Anterior cingulate cortex (tissue), 58 donors: ENCODE measurements around the gene THSD7B.
"Not testable (repeated sequence)": the region's sequence is repeated elsewhere in the genome, so short reads cannot be mapped to it uniquely, and the experiment has no call there.

ENCODE experiments used
- DNase-seq, 58 donors: peaks; one replicate each; lab custom pipeline; 2025; lab: John Stamatoyannopoulos, UW

The THSD7B gene

GRCh38 chr2:137467246-137467862 is 702.0 kb downstream of the THSD7B start:
- peak in 17 of 58 donors; percentile 0 to 20 (median 4) for DNase-seq

DNA sequence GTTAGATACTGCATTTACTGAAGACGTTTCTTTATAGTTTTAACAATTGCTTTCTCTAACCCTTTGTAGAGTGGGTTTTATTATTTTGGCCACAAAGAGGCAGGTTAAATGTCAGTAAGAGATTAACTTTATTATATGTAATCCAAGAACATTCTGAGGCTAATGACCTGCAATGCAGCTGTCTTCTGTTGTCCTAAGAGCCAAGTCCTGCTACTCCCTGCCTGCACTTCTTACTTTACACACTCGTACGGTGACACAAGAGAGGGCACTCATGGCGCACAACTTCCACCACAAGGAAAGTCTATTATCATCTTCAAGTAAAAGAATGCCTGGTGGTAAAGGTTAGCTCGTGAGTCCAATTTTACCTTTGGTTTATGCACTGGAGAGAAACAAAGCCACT is 727.9 kb downstream of the THSD7B start:
- no peak for DNase-seq

- DNase-seq: no peak
These were observed 735.3 kb downstream of the THSD7B start for GRCh38 chr2:137500599-137500998.

- no peak for DNase-seq
These were observed 741.9 kb downstream of the THSD7B start for GRCh38 chr2:137507237-137507636.

- DNase-seq: no peak
These were observed 743.5 kb downstream of the THSD7B start for GRCh38 chr2:137508739-137509384.

DNA sequence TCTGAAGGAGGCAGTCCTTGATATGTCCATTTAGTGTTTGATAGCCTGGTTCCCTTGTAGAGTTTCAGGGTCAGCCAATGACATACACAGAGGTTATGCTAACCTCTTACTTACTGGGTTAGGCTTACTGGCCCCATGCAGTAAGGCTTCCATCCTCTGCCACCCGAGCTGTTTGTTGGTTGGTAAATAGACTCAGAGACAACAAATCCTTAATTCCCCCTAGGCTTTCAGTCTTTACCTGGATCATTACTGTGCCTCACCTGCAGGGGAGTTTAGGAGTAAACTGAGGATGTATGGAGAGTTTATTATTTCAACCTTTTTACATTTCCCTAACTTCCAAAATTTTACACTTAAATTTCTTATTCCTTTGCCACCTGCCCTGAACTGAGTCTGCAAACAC is 746.2 kb downstream of the THSD7B start:
- no peak for DNase-seq

DNA sequence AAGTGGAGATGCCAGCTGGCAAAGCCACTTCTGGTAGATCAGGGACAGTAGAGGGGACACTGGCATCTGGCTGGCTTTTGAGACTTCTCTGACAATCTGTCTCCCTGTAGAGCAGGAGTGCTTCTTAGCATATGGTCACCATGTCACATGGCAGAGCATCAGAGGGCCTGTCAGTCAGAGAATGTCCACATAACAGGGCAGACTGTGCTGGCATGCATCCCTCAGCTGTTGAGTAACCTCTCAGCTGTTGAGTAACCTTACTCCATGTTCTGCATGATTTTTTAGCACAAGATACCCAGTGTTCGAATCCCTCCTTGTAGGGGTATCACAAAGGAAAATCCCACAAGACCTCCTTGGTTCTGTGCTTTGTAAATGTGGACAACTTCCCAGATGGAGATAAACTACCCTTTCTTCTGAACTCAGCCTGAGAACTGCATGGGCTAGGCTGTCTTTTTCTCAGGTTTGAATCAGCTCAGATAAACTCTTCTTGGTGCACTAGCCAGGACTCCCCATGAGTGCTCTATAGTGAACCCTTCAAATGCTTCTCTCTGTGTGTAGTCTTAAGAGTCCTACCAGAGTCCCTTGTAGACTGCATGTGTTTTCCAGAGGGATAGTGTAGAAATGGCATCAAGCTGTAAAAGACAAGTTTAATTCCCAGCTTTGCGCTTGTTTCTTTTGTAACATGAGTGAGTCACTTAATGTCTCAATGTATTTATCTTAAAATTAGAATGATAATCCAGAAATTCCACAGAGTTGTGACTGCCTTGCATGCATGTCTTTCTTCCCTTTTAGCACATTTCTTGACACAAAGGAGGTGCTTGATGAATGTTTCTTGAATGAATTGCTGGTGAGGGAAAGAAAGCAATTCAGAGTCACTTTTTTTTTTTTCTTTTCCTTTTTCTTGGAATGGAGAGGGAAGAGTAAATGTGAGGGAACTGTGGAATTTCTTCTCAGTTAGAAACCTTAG is 756.6 kb downstream of the THSD7B start:
- no peak for DNase-seq

DNA sequence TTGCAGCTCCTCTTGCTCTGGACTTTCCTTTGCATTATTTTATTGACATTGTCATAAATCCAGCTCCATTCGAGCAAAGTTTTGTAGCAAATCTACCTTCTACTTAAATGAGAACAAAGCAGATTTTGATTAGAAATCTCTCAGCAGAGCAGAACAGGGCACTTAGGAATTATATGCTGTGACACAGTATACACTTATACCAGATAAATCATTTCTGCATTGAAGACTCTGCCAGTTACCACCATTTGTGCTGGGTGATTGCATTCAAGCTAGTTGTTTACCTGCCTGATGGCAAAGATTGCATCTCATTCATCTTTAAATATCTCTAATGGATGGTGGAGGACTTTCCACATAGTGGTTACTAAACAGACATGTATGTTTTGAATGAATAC is 757.3 kb downstream of the THSD7B start:
- DNase-seq: no peak

- DNase-seq: no peak
These were observed 758.6 kb downstream of the THSD7B start for GRCh38 chr2:137523931-137524330.

DNA sequence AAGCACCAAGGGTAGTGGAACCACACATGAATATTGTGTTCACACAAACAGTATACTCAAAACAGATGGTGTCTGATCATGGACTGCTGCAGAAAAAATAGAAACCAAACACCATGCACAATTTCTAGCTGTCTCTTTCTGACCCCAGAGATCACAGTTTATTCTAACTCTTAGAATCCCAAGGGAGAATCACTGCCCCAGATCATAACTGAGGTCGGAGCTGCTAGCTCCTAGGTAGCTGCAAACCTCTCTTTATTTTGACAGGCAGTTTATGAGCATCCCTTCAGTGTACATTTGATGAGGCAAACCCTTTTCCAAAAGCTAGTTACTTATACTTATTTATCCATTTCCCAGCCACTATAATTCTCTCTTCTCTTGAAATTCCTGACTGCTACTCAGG is 759.8 kb downstream of the THSD7B start:
- DNase-seq: no peak

DNA sequence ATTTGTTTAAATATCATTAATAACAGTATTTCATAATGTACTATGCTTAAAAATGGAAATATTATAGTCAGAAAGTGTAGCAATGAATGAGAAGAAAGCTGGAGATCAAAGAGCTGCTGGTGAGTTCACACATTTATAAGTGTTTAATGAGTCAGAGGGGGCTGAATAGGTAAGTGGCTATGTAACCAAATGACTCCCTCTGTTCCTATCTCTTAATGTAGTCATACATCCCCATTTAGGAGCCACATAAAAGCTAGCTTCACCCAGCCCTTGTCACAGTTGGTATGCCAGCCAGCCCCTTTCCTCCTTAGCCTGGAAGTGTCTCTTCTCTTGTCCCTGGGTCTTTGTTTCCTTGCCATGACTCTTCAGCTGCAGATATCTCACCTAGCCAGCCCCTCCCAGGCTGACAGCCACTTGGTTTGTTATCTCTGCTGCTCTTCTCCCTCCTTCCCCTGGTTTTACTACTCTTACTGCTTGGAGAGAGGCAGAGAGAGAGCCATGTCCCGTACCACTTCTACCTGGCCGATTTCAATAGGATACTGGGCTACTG is 760.4 kb downstream of the THSD7B start:
- no peak for DNase-seq

DNA sequence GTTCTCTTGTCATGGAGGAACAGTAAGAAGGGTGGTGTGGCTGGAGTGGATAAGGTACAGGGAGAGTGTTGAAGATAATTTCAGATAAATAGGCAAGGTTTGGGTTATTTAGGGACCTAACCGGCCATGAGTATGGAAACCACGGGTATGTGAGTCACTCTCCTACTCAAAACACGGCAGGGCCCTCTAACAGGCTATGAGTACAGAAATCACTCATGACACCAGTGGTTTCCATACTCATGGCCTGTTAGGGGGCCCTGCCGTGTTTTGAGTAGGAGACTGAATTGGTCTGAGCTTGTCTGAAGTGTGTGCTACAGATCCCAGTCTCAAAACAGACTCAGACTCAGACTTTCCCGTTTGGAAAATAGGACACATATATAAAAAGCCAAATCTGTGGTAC is 770.6 kb downstream of the THSD7B start:
- DNase-seq: no peak

DNA sequence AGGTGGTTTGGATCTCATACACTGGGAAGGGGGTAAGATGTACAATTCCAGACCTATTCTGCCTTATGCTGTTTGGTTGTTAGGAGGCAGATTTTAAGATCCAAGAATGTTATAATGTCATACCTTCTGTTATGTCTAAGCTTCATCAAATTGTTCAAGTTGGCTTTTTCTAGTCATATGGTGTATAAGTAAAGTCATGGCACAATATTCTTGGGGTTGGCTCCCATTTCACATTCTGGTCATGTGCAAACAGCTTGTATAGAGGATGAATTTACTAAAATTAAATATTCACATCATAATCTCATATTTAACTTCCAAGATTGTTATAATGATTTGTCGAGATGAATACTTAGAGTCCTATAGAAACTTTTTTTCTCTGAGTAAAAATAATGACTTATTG is 774.0 kb downstream of the THSD7B start:
- DNase-seq: no peak

GRCh38 chr2:137547842-137548241 is 782.5 kb downstream of the THSD7B start:
- no peak for DNase-seq

GRCh38 chr2:137566387-137566786 is 801.0 kb downstream of the THSD7B start:
- DNase-seq: no peak

- no peak for DNase-seq
These were observed 805.1 kb downstream of the THSD7B start for GRCh38 chr2:137570484-137570883.

DNA sequence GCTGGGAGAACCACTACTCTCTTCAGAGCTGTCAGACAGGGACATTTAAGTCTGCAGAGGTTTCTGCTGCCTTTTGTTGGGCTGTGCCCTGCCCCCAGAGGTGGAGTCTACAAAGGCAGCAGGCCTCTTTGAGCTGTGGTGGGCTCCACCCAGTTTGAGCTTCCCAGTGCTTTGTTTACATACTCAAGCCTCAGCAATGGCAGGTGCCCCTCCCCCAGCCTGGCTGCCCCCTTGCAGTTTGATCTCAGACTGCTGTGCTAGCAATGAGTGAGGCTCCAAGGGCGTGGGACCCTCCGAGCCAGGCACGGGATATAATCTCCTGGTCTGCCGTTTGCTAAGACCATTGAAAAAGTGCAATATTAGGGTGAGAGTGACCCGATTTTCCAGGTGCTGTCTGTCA is 822.5 kb downstream of the THSD7B start:
- not testable (repeated sequence) for DNase-seq

GRCh38 chr2:137588578-137588977 is 823.2 kb downstream of the THSD7B start:
- not testable (repeated sequence) for DNase-seq

DNA sequence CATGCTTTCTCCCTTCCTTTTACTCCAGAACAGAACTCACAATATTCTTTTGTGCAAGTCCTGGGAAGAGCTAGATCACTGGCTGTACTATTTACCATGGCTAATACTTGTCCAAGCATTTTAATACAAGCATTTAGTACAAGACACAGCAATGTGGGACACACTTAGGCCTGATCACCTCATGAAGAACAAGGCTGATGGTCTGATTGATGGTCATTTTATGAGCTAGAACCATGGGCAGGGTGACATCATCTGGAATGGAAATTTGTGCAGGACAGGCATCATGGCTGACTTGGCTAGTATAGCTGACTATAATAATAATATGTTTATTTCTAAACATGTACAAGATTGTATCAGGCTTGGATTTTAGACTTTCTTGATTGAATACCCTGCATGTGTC is 824.8 kb downstream of the THSD7B start:
- DNase-seq: no peak

DNA sequence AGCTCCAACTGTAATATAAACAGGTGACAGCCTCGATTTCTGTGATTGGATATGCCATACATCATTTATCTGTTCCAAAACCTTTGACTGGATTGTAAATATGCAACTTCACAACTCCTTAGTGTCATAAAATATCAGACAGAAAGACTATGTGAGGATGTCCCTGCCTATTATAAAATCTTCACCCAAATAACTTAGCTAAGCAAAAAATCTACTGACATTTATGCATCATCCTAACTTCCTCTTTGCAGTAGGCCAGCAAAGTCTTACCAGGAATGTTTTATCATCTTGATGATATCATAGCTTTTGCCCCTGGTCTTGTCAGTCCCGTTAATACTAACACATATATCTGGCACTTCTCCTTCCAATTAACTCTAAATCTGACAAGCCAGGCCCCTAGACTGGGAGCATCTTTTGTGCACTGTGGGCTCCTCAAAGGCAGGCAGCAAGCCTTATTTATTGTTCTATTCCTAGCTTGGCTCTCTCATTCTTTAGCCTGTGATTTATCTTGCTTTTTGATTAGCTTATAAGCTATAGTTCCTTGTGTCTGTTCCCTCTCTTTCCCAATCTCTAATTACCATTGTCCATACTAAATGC is 842.5 kb downstream of the THSD7B start:
- DNase-seq: no peak

- no peak for DNase-seq
These were observed 873.6 kb downstream of the THSD7B start for GRCh38 chr2:137638932-137639331.
